ENCODE measurements around the gene ERICH2.

The ERICH2 gene

GRCh38 chr2:170782673-170783072, 12.5 kb downstream of the ERICH2 start:
- Histone ChIP-seq H4K20me1 (ENCODE audit: insufficient read depth) (no peaks in the 10 kb centered on the region), H3K4me3 (IDR thresholded peaks at IDR 0.05; ENCODE audit: insufficient read depth, low read depth, low read length) (no peak overlapping the region), H3K79me2 (ENCODE audit: insufficient read depth, low read depth) (no peaks in the 10 kb centered on the region), H3K4me2 (no peak overlapping the region), H3K27ac (no peak overlapping the region), H3K4me1 (ENCODE audit: low read depth, poor library complexity, severe bottlenecking) (peaks cover 22% of the 10 kb centered on the region), H3K36me3 (ENCODE audit: insufficient read depth) (no peaks in the 10 kb centered on the region), H2AFZ (ENCODE audit: low read depth) (no peak overlapping the region), H3K9ac (no peak overlapping the region), H3K27me3 (ENCODE audit: insufficient read depth, low read depth) (no peaks in the 10 kb centered on the region)
- no peak for TF ChIP-seq CTCF (conservative IDR thresholded peaks at IDR 0.05; ENCODE audit: low read depth, low read length)

- no peak overlapping the region for H3K27ac ChIP-seq
- no peak for TF ChIP-seq CTCF (conservative IDR thresholded peaks at IDR 0.05; ENCODE audit: low read depth, low read length)
- H3K36me3 ChIP-seq (ENCODE audit: insufficient read depth), result no peaks in the 10 kb centered on the region
- peaks cover 15% of the 10 kb centered on the region for H3K4me1 ChIP-seq (ENCODE audit: low read depth, poor library complexity, severe bottlenecking)
- no peak overlapping the region for H3K4me2 ChIP-seq
- no peaks in the 10 kb centered on the region for H3K79me2 ChIP-seq (ENCODE audit: insufficient read depth, low read depth)
- H3K9ac ChIP-seq, result no peak overlapping the region
- no peak overlapping the region for H2AFZ ChIP-seq (ENCODE audit: low read depth)
- no peaks in the 10 kb centered on the region for H4K20me1 ChIP-seq (ENCODE audit: insufficient read depth)
- no peaks in the 10 kb centered on the region for H3K27me3 ChIP-seq (ENCODE audit: insufficient read depth, low read depth)
- no peak overlapping the region for H3K4me3 ChIP-seq (IDR thresholded peaks at IDR 0.05; ENCODE audit: insufficient read depth, low read depth, low read length)
These were observed 13.4 kb downstream of the ERICH2 start for GRCh38 chr2:170783549-170783948.

- no peak overlapping the region for H2AFZ ChIP-seq (ENCODE audit: low read depth)
- H3K36me3 ChIP-seq (ENCODE audit: insufficient read depth), result no peaks in the 10 kb centered on the region
These were observed 28.8 kb downstream of the ERICH2 start for GRCh38 chr2:170798996-170799395.

GRCh38 chr2:170806548-170806947, 36.4 kb downstream of the ERICH2 start:
- TF ChIP-seq CTCF (conservative IDR thresholded peaks at IDR 0.05; ENCODE audit: low read depth, low read length), result no peak
- Histone ChIP-seq H3K4me2 (no peak overlapping the region), H3K9ac (no peak overlapping the region), H3K4me3 (IDR thresholded peaks at IDR 0.05; ENCODE audit: insufficient read depth, low read depth, low read length) (no peak overlapping the region), H3K27ac (no peak overlapping the region), H3K79me2 (ENCODE audit: insufficient read depth, low read depth) (no peaks in the 10 kb centered on the region), H3K27me3 (ENCODE audit: insufficient read depth, low read depth) (no peaks in the 10 kb centered on the region), H3K4me1 (ENCODE audit: low read depth, poor library complexity, severe bottlenecking) (no peaks in the 10 kb centered on the region), H4K20me1 (ENCODE audit: insufficient read depth) (no peaks in the 10 kb centered on the region), H2AFZ (ENCODE audit: low read depth) (no peak overlapping the region), H3K36me3 (ENCODE audit: insufficient read depth) (no peaks in the 10 kb centered on the region)

More at GRCh38 chr2:170798996-170799395, 28.8 kb downstream of the ERICH2 start:
- H3K27ac ChIP-seq, result no peak overlapping the region
- H3K79me2 ChIP-seq (ENCODE audit: insufficient read depth, low read depth), result no peaks in the 10 kb centered on the region
- H4K20me1 ChIP-seq (ENCODE audit: insufficient read depth), result no peaks in the 10 kb centered on the region
- H3K4me1 ChIP-seq (ENCODE audit: low read depth, poor library complexity, severe bottlenecking), result no peaks in the 10 kb centered on the region
- no peak overlapping the region for H3K4me2 ChIP-seq
- no peaks in the 10 kb centered on the region for H3K27me3 ChIP-seq (ENCODE audit: insufficient read depth, low read depth)
- TF ChIP-seq CTCF (conservative IDR thresholded peaks at IDR 0.05; ENCODE audit: low read depth, low read length), result no peak
- no peak overlapping the region for H3K4me3 ChIP-seq (IDR thresholded peaks at IDR 0.05; ENCODE audit: insufficient read depth, low read depth, low read length)
- H3K9ac ChIP-seq, result no peak overlapping the region
